ENCODE results near the gene CNTROB.

CNTROB gene

GRCh38 chr17:7931709-7932482, at the start of gene CNTROB, which contains the start of gene TRAPPC1:
Gene CNTROB, plus strand, starts transcription at chr17:7932206. Its CDS starts 874 bp downstream, at chr17:7933080.
Gene TRAPPC1, minus strand, starts transcription at chr17:7931946. Its CDS starts 117 bp downstream, at chr17:7931829.
- peak within 1 kb of the TSS; percentile 57; the same call in 1 of the 2 replicates for H3K27ac ChIP-seq (ENCODE audit: extremely low read depth, low read depth, low read length)
- POLR2A ChIA-PET, result interaction anchor here (0.6 to 5.3 kb wide), 29 partner anchors 9 to 528 kb away, joined by 3 to 66 read pairs (median 4); partner anchors contain the start of genes CHD3, FXR2, KDM6B and NAA38
- CTCF ChIA-PET, result interaction anchor here (0.7 to 2.4 kb wide), 13 partner anchors 10 to 1479 kb away, joined by 3 to 36 read pairs (median 5); no protein-coding TSS in a partner anchor
- no peak for TF ChIP-seq ZNF174 (tag by site-specific recombination; IDR thresholded peaks at IDR 0.05)
- TF ChIP-seq ZNF335 (tag by site-specific recombination; conservative IDR thresholded peaks at IDR 0.05), result peak; percentile 93
- peak; percentile 95 for TF ChIP-seq GLIS2 (tag by site-specific recombination; IDR thresholded peaks at IDR 0.05)
- peak; percentile 100 for TF ChIP-seq ATF2 (tag by site-specific recombination; IDR thresholded peaks at IDR 0.05; ENCODE audit: low read depth)
- peak; percentile 67; the same call in 1 of the 2 replicates for TF ChIP-seq GLI4 (tag by site-specific recombination; IDR thresholded peaks at IDR 0.05)
- no peak for TF ChIP-seq ZNF133 (tag by site-specific recombination; IDR thresholded peaks at IDR 0.05)
- no peak for TF ChIP-seq BCL6B (tag by site-specific recombination; IDR thresholded peaks at IDR 0.05)
- no peak for TF ChIP-seq ZNF521 (tag by site-specific recombination; IDR thresholded peaks at IDR 0.05)
- TF ChIP-seq ZNF341 (tag by site-specific recombination; IDR thresholded peaks at IDR 0.05; ENCODE audit: low read depth), result 0 out of 2 replicates have a peak, but pooled peaks have one; percentile 36
- peak; percentile 96 for TF ChIP-seq HIC1 (tag by site-specific recombination; IDR thresholded peaks at IDR 0.05)
- TF ChIP-seq BCL11B (tag by site-specific recombination; IDR thresholded peaks at IDR 0.05; ENCODE audit: low read depth), result 0 out of 2 replicates have a peak, but pooled peaks have one; percentile 65
- TF ChIP-seq ZNF777 (tag by site-specific recombination; IDR thresholded peaks at IDR 0.05; ENCODE audit: borderline replicate concordance), result 0 out of 2 replicates have a peak, but pooled peaks have one; percentile 58
- TF ChIP-seq ZNF843 (tag by site-specific recombination; IDR thresholded peaks at IDR 0.05), result peak; percentile 65; the same call in 1 of the 2 replicates
- peak; percentile 97 for TF ChIP-seq KLF9 (tag by site-specific recombination; IDR thresholded peaks at IDR 0.05; ENCODE audit: low read depth)
- TF ChIP-seq ZNF585B (tag by site-specific recombination; IDR thresholded peaks at IDR 0.05), result 0 out of 2 replicates have a peak, but pooled peaks have one; percentile 13
- TF ChIP-seq ZNF140 (tag by site-specific recombination; IDR thresholded peaks at IDR 0.05), result peak; percentile 86; the same call in 1 of the 2 replicates
- no peak for TF ChIP-seq ZNF274 (IDR thresholded peaks at IDR 0.05; ENCODE audit: low read length)
- TF ChIP-seq ZNF274 (tag by site-specific recombination; IDR thresholded peaks at IDR 0.05; ENCODE audit: borderline replicate concordance), result no peak
- peak; percentile 99 for TF ChIP-seq EGR2 (tag by site-specific recombination; IDR thresholded peaks at IDR 0.05; ENCODE audit: low read depth)
- TF ChIP-seq ZNF660 (tag by site-specific recombination; IDR thresholded peaks at IDR 0.05), result no peak; the same call in 1 of the 2 replicates
- TF ChIP-seq PBX3 (CRISPR knock-in tag; IDR thresholded peaks at IDR 0.05), result 0 out of 2 replicates have a peak, but pooled peaks have one; percentile 19
- no peak for TF ChIP-seq ZNF791 (tag by site-specific recombination; IDR thresholded peaks at IDR 0.05)
- TF ChIP-seq ZNF324 (tag by site-specific recombination; IDR thresholded peaks at IDR 0.05), result peak; percentile 90
- 0 out of 2 replicates have a peak, but pooled peaks have one; percentile 31 for TF ChIP-seq OSR2 (tag by site-specific recombination; IDR thresholded peaks at IDR 0.05)
- 0 out of 2 replicates have a peak, but pooled peaks have one; percentile 13 for TF ChIP-seq ZNF302 (tag by site-specific recombination; IDR thresholded peaks at IDR 0.05; ENCODE audit: low read depth)
- TF ChIP-seq ZNF18 (tag by site-specific recombination; IDR thresholded peaks at IDR 0.05), result no peak; the same call in 1 of the 2 replicates
- peak; percentile 85; the same call in 1 of the 2 replicates for TF ChIP-seq REPIN1 (tag by site-specific recombination; IDR thresholded peaks at IDR 0.05; ENCODE audit: low read depth)
- no peak for TF ChIP-seq ZNF155 (tag by site-specific recombination; IDR thresholded peaks at IDR 0.05)
- peak; percentile 96 for TF ChIP-seq SP7 (tag by site-specific recombination; IDR thresholded peaks at IDR 0.05)
- TF ChIP-seq ZNF311 (tag by site-specific recombination; IDR thresholded peaks at IDR 0.05; ENCODE audit: borderline replicate concordance), result no peak

More at GRCh38 chr17:7931709-7932482, at the start of gene CNTROB, which contains the start of gene TRAPPC1:
- Histone ChIP-seq H3K36me3 (ENCODE audit: control insufficient read depth in 2 of 2, insufficient read depth in 1 of 2, low read length in 2 of 2) (peaks cover 27 to 62% of the 10 kb centered on the region in 2 experiments), H3K9me3 (ENCODE audit: control insufficient read depth, insufficient read depth, low read depth, low read length) (no peaks in the 10 kb centered on the region), H3K4me3 (ENCODE audit: low read depth, low read length) (peak within 1 kb of the TSS; percentile 93), H3K4me1 (ENCODE audit: control insufficient read depth, insufficient read depth, low read length) (peaks cover 5% of the 10 kb centered on the region; the same call in 1 of the 2 replicates)

Measured in HEK293 (cell line).